SW480 (cell line): ENCODE measurements around the gene ICAM5.
"Not testable (repeated sequence)": the region's sequence is repeated elsewhere in the genome, so short reads cannot be mapped to it uniquely, and the experiment has no call there.

Experiments
- DNase-seq: peaks from one replicate; pipeline ENCODE4 v3.0.0-alpha.2; 2016; ENCODE audit warnings: low spot score

ICAM5 gene

DNA sequence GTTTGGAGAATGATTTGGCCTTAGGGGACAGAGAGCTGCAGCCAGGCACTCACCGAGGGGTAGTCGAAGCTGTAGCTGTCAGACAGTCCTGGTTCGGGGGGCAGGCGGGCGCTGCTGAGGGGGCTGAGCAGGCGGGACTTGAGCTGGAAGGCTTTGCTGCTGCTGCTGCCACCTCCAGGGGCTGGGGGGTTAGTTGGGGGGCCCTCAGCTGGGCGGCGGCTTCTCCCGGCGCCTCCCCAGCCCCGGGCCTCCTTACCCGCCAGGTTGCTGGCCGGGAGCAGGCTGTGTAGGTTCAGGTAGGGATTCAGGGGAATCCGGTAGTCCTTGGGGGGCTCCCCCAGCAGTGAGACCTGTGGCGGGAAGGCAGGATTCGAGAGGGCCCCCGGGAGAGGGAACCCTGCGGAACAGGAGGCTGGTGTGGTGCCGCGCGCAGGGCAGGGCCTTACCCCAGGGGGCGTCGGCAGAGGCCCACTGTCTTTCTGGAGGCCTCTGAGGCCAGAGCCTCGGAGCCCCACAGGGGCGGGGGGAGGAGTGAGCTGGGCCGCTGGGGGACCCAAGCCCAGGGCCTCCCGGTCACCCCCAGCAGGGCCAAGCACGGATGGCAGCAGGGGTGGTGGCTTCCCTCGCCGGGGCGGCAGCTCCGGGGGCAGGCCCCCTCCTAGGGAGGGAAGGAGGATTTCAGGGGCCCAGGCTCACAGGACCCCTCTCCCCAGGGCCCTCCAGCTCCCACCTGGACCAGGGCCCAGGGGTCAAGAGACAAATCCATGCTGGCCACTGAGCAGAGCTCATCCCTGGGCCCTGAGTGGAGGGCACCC is 31.1 kb downstream of the ICAM5 start:
- no peak for DNase-seq

DNA sequence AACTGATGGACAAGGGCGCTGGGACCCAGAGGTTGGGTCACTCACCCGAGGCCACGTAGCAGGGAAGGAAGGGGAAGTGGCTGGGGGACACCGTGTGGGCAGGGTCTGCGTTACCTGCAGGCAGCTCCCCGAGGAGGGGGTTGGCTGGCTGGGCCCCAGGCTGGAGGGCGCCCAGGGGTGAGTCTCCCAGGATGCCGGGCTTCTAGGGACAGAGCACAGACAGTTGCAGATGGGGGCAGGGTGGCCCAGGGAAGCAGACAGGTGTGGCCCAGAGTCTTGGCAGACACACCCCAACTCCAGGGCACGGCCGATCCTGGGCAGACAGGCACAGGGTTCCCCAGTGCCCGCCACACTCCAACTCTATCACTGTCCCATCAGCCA is 31.7 kb downstream of the ICAM5 start:
- DNase-seq: no peak

DNA sequence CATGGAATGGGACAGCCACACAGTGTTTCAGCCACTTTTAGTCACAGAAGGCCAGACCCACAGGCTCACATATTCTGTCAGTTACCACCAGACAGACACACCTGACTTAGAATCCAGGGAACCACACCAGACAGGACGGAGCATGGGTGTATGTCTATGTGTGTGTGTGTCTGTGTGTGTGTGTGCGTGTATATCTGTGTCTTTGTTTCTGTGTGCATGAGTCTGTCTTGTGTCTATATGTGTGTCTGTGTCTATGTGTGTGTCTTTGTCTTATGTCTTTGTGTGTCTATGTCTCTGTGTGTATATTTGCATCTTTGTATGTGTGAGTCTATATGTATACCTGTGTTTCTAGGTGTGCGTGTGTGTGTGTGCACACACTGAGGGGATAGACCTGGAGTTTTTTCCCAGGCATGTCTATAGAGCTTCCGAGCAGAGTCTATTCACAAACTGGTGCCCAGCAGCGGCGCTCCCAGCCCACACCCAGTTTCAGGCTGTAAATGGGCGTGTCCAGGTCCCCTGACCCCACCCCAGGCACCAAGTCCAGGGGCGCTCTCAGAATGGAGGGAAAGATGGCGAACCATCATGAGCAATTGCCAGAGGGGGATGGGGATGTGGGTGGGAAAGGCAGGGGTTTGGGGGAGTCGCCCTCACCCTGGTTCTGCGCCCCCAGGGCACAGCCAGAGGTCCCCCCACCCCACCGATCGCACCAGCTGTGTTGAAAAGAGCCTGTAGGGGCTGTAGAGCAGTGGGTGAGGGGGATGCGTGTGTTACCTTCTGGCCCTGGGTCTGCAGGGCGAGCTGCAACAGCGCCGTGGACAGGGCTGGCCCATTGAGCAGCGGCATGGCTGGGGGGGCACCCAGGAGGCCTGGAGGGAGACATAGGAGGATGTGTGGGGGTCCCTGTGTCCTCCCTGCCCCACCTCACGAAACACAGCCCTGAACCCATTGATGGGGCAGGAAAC is 32.4 kb downstream of the ICAM5 start:
- no peak for DNase-seq

DNA sequence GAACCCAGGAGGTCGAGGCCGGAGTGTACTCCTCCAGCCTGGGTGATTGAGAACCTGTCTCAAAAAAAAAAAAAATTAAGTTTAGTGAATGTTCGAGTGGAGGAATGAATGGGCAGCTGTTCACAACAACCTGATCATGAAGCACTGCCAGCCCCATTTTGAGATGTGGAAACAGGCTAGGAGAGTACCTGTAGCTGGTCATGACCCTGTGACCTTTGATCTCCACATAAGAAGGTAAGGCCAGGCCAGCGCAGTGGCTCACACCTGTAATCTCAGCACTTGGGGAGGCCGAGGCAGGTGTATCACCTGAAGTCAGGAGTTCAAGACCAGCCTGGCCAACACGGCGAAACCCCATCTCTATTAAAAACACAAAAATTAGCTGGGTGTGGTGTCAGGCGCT is 36.0 kb downstream of the ICAM5 start:
- DNase-seq: no peak

DNA sequence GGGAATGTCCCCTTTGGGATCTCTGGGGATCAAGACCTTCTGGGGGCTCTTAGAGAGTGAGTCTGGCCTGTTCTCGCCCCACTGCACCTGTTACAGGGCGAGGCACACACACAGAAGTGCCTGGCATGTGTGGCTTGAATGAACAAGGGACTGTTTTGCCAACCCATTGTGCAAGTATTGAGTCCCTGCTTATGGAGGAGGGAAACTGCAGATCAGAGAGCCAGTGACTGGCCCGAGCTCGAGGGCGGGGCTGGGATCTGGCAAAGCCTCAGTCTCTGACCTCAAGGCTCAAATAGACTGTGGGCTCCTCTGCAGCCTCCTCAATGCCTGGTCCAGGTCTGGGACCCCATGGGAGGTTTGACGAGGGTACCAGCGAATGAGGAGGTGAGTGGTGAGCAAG is 38.0 kb downstream of the ICAM5 start:
- no peak for DNase-seq

DNA sequence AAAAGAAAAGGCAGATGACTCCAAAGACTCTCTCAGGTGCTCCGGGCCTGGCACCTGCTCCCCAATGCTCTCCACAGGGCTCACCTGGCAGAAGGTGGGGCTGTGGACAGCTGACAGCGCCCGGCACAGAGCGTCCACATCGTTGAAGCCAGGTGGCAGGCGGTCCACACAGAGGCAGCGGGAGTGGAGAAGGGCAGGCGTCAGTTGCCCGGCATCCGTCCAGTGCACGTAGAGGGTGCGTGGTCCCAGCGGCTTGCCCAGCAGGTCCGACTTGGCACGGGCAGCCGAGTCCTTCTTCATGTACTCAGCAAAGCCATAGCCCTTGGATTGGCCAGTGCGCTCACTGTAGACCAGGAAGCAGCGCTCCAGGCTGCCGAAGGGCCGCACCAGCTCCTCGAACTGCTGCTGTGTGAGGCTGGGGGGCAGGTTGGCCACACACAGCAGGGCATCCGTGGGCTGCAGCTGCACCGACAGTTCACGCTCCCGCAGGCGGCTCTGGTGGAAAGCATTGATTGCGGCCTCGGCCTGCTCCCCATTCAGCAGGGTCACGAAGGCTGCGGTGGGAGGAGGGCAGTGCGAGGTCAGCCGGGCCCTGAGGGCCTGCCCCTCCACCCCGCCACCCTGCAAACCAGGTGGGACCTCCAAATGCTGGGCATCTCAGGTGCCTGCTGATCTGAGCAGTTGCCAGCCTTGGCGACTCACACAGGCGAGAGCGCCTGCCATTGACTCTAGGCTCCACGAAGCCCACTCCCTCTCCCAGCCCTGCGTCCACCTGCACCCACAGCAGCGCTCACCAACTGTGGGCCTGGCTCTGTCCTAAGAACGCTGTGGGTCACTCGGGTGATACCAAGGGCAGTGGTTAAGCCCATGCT is 39.0 kb downstream of the ICAM5 start:
- DNase-seq: no peak

DNA sequence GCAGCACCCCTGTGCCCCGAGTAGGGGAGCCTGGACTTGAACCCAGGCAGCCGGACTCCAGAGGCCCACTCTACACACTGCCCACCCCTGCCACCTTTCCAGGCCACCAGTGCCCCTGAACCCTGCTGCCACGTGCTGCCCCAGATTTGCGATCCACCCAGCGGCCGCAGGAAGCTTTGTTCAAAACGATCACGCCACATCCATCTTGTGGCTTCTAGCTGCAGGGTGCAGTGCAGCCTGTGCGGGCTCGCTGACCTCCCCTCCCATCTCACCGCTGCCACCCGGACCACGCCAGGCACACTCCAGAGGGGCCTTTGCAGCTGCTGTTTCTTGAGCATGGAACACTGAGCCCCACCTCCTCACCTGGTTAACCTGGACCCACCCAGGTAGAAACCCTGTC is 39.8 kb downstream of the ICAM5 start:
- DNase-seq: no peak

DNA sequence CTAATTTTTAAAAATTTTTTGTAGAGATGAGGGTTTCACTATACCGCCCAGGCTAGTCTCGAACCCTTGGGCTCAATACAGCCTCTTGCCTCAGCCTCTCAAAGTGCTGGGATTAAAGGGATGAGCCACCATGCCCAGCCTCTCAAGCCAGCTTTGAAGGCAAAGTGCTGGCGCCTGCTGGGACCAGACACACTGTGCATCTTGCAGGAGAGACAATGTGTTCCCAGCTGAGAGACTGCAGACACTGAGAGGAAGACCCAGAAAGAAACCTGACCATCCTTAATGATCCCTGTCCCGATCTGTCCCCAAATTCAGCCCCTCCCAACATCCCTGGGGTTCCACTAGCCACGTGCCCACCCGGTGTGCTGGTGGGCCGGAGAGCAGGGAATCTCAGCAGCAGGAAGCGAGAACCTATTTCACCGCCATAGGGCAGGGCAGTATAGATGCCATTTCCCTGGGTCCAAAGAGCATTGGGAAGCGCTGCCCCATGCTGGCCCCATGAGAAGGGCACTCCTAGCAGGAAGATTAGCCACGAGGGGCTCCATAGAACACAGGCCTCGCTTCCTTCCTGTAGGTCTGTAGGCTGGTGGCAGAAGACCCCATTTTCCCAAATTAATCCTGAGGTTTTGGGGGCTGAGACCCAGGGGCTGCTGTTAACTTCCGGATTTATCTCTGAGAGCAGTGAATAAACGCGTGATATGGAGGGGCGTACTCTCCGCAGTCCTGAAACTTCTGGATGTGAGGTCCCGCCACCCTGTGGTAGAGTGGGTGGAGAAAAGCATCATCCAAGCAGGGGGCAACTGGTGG is 42.6 kb downstream of the ICAM5 start:
- DNase-seq: no peak

DNA sequence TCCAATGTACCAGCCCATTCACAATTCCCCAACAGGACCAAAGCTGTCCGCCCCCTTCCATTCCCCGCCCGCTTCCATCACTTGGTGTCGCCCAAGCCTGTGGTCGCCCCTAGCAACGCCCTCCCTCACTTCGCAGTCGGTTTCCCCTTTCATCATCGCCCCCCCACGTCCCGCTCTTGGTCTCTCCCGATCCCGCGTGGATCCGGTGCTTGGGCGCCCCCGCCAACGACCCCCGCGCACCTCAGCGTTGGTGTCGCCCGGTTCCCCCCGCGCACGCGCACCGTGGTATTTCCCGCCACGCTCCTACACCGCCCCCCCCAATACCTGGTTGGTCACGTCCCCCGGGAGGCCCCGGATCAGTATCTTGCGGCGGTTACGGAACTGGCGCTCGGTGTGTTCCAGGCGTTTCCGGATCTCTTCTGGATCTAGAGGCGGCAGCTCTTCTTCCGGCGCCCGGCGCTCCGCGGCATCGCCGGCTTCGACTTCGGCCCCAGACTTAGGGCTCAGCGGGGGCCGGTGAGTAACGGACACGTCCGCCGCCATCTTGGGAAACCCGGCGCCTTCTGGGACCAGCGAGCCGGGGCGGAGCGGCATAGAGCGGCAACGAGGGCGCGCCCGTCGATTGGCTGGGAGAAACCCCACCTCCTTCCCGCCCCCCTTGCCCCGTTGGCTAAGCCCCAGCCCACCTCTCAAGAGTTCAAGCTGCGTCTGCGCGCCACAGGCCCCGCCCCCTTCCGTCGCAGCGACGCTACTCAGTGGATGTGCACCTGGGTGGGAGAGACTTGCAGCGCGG is 43.4 kb downstream of the ICAM5 start, which contains the start of gene RAVER1:
Gene RAVER1, minus strand, starts transcription at position 565 of the 793 bp plus-strand sequence. Its CDS starts 22 bp downstream, at position 543.
- peak; percentile 97 for DNase-seq

DNA sequence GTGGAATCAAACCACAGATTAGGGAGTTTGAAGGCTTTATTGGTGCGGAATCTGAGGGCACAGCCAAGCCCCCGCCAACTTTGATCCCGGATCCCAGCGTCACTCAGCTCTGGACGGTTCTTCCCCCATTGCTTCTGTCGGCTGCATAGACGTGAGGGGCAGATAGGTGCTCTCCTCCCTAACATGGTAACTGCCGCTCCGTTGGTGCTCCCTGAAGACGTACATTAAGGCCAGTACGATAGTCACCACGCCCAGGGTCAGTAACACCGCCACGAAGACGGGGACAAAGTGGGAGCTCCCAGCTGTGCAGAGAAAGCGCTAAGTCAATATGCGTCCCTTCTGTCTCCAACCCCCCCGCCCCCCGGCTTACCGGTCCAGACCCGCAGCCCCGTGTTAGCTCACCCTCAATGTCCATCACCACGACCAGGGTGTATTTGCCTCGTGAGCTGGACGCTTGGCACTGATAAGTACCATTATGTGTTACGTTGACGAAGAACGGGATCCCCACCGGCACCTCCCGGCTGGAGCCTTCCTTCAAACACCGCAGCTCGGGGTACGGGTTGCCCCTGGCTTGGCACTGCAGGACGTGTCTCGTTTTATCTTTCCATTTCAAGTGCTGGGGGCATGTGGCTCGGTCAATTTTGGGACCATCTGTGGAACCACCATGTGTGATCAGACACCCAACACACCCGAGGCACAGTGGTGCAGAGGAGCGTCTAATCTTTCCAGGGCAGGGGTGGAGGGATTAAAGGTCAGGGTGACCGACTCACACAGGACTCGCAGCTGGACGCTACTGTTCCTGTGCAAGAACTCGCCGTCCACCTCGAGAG is 44.2 kb downstream of the ICAM5 start:
- DNase-seq: peak; percentile 70

DNA sequence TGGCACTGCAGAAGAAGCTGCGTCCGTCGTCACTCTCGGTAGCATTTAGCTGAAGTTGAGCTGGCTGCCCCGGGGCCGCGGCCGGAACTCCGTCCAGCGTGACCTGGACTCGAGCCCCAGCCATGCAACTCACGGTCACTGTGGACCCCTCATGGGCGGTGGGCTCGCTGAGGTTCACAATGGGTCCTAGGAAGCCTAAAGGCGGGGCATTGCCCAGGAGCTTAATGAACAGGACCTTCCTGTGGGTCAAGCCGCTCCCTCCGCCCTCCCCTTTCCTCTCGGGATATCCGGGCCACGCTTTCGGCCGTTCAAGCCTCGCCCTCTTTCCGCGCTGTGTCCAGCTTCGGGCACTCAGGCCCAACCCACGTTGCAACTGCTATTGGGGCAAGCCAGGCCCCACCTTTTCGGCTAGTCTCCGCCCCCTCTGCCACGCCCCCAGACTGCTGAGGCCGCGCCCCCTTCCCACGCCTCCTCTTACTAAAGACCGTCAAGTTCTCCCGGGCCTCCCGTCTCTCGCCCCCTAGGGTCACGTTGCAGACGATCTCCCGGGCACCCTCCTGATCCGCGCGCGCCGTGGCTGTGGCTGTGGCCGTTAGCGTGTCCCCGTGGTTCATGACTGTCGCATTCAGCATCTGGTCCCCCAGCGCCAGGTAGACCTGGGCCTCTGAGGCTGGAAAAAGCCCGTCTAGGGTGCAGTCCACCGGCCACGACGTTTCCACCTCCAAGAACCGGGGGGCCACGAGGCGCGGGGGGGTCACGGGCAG is 45.0 kb downstream of the ICAM5 start:
- peak; percentile 90 for DNase-seq

DNA sequence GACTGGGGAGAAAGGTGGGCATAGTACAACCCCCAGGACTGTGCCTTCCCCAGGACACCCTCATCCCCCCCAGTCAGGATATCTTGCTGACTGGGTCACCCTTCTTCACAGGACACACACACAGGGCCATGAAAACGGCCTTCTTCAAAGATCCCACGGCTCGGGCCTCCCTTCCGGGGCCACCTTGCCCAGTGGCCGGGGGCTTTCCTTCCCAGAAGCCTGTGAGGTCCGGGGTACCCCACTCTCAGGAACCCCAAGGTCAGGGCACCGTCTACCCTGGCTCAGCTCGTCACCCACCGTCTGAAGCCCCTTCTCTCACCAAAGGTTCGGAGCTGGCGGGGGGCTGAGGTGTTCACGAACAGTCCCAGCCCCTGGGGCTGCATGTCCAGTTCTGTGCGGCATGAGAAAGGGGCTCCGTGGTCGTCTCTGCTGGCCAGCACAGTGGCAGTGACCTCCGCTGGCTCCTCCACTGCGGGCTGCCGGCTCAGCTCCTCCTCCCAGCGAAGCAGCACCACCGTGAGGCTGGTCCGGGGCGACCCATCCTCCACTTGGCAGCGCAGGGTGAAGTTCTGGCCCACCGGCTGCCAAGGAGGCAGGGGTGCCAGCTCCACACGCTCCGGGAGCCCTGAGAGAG is 45.7 kb downstream of the ICAM5 start:
- no peak for DNase-seq

DNA sequence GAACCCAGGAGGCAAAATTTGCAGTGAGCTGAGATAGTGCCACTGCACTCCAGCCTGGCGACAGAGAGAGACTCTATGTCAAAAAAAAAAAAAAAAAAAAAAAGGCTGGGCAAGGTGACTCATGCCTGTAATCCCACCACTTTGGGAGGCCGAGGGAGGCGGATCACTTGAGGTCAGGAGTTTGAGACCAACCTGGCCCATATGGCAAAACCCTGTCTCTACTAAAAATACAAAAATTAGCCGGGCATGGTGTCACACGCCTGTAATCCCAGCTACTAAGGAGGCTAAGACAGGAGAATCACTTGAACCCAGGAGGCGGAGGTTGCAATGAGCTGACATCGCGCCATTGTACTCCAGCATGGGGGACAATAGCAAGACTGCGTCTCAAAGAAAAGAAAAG is 47.0 kb downstream of the ICAM5 start:
- DNase-seq: not testable (repeated sequence)

DNA sequence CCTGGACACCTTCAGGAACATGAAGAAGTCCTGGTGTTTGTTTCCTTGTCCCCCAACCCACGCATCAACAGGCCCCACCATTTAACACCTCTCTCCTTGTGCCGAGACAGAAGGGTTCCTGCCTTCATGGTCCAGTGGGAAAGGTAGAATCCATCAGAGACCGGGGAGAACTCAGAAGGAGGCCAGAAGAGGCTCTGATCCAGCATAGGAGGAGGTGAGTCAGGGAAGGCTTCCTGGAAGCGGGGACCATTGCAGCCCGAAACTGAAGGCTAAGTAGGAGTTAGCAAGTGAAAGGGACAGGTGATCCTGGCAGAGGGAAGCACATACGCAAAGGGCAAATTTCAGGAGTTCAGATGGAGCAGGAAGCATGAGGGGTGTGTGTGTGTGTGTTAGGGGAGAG is 49.2 kb downstream of the ICAM5 start:
- DNase-seq: no peak

DNA sequence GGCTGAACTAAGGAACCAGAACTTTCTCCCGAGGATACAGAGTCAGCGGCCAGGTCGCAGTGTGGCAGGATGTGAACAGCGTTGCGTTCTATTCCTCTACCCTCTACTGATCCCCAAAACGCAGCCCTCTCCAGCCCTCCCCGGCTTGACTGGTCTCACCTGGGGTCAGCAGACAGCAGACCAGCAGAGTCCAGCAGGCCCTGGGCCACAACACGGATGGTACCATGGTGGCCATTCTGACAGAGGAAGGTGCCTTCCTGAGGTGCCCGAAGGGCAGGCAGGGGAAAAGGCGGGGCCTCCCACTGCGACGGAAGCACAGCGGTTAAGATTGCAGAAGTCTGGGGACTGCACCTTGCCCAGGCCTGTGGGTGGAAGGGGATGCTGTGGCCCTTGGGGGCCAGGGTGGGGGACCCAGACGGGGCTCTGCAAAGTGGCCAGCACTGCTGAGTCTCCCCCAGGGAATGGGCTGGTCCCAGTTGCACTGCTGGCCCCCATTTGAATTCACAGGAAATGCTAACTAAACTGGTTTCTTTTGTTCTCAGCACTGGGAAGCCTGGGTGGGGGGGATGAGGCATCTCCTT is 49.7 kb downstream of the ICAM5 start, which contains the start of gene ICAM3:
Gene ICAM3, minus strand, starts transcription at position 245 of the 581 bp plus-strand sequence. Its CDS starts 10 bp downstream, at position 235.
- no peak for DNase-seq

DNA sequence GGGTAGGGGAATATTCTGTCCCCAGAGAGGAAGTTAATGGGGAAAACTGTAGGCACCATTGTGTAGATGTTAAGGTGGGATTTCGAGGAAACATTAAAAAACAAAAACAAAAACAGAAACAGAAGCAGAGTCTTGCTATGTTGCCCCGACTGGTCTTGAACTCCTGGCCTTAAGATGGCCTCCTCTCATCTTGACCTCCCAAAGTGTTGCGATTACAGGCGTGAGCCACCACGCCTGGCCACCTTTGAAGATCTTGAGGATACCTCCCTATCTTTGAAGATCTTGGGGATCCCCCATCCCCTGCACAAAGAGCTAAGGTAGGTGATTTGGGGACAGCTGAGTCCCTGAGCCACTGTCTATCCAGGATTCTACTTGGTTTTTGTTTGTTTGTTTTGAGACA is 50.2 kb downstream of the ICAM5 start:
- no peak for DNase-seq

DNA sequence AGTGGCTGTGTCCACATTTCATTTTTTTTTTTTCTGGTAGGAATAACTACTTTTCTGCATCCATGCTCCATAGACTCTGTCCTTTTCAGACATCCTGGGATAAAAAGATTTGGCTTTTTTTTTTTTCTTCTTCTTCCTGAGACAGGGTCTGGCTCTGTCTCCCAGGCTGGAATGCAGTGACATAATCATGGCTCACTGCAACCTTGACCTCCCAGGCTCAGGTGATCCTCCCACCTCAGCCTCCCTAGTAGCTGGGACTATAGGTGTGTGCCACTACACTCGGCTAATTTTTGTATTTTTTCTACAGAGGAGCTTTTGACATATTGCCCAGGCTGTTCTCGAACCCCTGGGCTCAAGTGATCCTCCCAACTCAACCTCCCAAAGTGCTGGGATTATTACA is 53.7 kb downstream of the ICAM5 start:
- no peak for DNase-seq

DNA sequence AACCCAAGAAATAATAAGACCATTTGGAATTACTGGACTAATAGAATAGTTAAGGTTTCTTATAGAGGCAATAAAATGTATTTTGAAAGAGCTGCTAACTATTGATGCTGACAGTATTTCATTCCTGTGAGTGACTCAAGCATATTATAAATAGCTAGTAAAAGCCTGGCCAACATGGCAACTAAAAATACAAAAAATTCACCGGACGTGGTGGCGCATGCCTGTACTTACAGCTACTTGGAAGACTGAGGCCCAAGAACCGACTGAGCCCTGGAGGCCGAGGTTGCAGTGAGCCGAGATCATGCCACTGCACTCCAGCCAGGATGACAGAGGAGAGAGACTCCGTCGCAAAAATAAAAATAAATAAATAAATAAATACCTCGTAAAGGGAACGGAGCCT is 55.0 kb downstream of the ICAM5 start:
- DNase-seq: no peak
